Activated gamma-delta T cell treated with Interleukin-2 at 50 U/mL for 16 hours (primary cell): ENCODE measurements around the gene TBATA.

Source experiments
- DNase-seq: peaks from one replicate; pipeline ENCODE4 v3.0.0-alpha.2; 2020

The TBATA gene

DNA sequence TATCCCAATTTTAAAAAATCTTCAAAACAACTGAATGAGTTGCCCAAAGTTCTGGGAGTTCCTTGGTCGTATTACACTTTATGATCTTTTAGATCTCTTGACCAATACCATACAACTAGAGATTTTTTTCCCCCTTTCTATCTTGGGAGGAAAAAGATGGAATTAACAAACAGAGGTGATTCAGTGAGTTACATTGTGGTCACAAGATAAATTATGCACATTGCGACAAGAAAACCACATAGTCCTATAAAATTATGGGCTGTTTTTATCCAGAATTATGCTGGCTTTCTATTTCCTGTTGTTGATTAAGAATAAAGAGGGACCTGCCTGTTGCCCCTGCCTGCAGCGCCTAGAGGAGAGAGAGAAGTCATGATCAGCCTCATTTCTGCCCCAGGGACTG lies 22.4 kb upstream of the TBATA start:
- no peak for DNase-seq

DNA sequence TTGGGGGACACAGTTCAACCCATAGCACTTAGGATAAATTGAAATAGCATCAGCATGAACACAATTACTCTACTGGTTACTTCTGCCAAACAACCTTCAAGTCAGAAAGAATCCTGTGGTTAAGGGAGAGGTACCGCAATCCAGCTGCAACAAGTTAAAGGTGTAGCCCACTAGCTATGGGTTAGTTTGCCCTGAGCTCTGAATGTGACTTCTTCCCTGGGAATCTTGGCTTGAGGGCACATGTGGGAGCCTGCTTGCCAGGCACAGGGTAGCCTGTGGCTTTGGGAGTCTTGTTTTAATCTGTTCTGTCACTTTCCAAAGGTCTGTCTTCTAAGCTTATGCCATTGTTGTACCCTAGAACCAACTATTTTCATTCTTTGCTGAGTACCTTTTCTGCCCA lies 21.7 kb upstream of the TBATA start:
- no peak for DNase-seq

DNA sequence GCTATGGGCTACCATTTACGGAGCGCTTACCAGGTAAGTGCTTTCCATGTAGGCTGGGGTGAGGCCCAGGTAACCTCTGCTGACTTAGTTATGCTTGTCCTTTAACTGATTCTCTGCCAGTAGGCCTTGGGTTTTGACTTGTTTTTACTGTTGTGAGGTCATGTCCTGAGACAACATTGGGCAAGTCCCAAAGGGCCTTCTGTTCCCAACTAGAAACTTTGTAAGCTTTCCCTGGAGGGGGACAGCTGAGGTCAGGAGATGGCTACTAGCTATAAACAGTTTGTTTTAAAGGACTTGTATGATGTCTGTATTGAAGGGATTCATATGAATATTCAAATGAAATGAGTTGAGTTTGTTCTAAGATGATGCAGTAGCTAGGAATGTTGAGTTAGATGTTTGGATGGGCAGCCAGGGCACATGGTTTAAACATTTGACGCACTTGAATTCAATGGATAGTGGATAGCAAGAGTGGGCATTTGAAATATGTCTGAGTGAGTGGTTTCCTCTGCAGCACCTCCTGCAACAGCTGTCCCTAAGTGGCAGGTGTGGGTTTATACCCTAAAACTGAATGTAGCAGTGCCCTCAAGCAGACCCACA lies 20.5 kb upstream of the TBATA start:
- no peak for DNase-seq

DNA sequence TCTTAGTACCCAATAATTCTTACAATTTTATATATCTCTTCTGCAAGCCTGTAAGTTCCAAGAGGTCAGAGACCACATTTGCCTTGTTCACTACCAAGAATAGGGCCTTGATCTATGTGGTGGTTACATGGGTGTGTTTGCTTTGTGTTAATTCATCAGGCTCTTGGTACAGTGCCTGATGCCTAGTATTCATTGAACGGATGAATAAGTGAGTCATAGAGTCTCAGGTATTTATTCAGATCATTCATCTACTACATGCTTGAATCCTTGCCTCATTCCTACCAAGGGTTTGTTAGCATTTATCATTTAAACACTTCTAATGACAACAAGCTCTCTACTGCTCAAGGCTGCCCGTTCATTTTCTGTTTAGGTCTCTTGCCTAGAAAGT lies 19.2 kb upstream of the TBATA start:
- no peak for DNase-seq

DNA sequence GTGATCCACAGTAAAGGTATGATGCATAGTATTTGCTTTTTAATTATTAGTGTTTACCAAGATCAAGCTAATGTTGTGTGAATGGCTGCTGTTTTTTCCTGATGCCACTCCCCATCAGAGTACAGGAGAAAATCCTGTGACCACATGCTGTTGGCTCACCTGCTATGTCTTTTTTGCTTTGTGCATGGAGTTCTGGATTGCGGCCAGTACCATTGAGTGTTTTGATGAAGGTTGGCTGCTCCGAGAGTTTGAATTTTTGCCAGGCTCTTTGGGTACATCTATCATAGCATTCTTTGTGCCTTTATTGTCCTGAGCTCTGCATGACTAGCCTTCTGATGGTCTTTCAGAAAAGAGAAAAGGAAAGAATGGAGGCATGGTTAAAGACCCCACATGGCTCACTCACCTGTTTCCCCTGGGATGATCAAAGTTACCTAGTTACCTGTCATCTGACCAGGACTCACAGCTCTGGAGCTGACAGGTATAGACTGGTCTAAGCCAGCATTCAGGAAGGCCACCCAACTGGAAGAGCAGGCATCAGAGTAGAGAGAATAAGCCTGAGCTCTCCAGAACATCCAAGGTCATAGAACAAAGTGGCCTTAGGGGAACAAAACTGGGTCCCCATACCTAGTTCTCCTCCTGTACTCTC lies 18.7 kb upstream of the TBATA start:
- no peak for DNase-seq

DNA sequence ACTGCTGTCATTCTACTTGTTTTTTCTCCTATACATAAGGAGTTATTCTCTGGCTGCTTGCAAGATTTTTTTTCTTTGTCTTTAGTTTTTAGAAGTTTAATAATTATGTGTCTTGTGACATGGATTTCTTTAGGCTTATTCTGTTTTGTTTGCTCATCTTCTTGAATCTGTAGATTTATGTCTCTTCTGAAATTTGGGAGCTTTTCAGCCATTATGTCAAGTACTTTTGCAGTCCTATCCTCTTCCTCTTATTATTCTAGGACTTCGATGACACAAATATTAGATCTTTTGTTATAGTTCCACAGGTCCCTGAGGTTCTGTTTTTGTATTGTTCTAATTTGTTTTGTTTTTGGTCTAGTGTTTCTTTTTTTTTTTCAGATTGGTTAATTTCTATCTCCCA lies 16.7 kb upstream of the TBATA start:
- no peak for DNase-seq

DNA sequence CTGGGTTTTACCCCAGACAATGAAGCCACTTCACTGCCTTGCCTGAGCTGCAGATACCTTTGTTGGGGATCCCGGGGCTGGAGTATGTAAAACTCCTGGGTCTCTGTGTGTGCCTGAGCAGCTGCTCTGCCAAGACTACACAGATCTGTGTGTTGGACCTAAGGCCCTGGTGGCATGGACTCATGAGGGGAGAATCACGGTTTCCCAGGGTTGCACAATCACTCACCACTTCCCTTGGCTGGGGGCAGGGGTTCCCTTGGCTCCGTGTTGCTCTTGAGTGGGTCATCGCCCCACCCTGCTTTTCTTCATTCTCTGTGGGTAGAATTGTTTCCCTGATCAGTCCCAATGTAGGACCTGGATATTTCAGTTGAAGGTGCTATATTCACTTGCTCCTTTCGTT lies 13.9 kb upstream of the TBATA start:
- no peak for DNase-seq

DNA sequence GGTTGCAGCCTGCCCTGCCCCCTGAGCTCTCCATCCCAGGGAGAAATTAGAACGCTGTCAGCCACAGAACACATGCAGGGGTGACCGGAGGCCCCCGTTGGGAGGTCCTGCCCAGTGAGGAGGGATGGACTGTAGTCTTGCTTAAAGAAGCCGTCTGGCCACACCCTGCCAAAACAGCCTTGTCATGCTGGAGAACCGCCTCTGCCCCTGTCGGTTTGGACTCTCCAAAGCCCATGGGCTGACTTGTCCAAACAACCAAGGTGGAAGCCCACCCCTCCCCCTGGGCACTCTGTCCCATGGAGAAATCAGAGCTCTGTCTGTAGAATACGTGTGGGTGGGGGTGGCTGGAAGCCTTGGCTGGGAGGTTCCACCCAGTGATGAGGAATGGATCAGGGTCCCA lies 12.7 kb upstream of the TBATA start:
- DNase-seq: no peak

DNA sequence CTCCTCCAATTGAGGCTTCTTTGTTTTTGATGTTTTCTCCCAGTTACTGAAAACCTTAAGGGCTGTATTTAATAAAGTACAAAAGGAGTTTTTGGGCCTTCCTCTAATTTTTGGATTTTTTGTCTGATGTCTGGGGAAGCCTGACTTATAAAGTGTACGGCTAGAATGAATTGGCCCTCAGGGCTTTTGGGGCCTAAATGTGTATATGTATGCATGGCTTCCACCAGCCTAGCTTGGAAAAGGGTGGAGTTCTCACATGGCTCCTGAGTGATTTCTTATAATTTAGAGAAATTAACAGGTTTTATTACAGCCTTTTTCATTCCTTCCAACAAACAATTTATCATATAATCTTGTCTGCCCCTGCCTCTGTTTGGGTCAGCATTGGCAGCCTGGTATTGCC lies 10.4 kb upstream of the TBATA start:
- no peak for DNase-seq

DNA sequence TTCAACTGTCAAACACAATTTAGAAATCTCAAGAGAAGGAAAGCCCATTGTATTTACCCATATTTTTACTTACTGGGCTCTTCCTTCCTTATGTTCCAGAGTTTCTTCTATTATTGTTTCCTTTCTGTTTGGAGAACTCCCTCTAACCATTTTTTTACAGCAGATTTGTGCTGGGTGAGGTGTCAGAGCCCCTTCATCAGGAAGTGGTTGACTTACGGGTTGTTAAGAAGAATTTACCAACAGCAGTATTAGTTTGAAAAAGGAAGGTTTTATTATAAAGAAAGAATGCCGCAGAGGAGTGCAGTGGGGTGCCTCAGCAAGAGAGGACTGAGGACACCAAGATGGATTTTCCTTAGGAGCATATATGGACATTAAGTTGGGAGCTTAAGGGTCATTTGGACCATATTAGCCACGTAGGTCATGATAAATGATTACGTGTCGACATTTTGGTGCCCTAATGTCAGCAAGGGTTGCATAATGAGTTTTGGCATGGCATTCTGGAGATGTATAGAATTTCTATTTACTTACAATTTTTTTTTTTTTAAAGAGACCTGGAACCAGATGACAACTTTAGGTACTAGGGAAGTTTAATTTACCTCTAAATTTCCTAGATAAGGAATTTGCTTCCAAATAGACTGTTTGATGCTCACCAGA lies 6.3 kb upstream of the TBATA start:
- no peak for DNase-seq

DNA sequence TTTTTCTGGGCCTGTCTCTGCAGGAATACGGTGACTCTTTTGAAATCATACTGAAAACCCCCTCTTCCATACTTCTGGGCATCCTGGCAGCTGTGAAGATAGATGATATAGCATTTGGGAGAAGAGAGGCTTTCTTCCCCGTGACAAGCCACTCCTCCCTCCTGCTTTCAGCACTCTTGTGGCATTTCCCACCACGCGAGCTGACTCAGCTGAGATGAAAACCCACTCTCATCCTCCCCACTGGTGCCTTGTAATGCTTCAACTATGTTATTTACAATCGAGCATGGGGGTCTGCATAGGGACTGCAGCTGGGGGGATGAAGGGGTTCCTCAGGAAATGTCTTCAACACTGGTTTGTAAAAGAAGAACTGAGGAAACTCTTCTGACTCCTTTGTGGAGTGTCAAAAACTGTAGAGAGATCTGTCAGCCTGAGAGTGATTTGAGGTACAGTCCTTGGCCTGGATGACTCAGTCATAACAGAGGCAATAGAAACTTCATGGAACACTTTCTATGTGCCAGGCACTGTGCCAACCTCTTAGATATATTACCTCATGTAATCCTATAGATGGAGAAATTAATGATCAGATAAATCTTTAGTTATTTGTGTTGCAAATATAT lies 1.7 kb upstream of the TBATA start:
- DNase-seq: no peak

DNA sequence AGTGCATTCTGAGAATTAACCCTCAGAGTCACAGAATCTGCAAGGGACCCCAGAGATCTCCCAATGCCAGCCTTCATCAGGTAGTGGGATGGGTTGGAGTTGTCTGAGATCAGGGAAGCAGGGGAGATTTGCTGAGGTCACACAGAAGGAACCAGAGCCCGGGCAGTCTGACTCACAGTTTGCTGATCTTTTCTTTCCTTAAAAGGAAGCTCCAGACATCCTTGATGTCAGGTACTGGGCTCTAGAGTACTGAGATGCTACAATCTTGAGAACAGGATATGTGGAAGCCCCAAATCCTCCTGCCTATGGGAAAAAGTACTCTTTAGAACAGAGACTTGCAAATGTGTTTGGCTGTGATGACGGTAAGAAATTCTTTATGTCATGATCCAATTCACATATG lies 706 bp downstream of the TBATA start:
- no peak for DNase-seq

DNA sequence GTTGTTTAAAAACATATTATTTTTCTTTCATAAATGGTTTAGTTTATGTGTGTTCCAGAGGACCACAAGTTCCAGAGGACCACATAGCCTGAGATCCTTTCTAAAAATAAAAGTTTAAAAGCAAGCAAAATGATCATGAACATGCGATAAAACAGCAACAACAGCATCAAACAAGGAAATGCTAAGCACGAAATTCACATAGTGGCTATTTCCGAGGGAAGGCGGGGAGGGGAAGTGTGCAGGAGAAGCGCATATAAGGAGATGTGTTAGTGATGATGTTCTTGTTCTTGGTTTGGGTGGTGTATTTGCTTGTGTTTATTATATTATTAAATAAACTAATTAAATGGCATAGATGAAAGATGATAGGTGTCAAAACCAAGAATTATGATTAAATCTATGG lies 1.2 kb downstream of the TBATA start:
- no peak for DNase-seq

DNA sequence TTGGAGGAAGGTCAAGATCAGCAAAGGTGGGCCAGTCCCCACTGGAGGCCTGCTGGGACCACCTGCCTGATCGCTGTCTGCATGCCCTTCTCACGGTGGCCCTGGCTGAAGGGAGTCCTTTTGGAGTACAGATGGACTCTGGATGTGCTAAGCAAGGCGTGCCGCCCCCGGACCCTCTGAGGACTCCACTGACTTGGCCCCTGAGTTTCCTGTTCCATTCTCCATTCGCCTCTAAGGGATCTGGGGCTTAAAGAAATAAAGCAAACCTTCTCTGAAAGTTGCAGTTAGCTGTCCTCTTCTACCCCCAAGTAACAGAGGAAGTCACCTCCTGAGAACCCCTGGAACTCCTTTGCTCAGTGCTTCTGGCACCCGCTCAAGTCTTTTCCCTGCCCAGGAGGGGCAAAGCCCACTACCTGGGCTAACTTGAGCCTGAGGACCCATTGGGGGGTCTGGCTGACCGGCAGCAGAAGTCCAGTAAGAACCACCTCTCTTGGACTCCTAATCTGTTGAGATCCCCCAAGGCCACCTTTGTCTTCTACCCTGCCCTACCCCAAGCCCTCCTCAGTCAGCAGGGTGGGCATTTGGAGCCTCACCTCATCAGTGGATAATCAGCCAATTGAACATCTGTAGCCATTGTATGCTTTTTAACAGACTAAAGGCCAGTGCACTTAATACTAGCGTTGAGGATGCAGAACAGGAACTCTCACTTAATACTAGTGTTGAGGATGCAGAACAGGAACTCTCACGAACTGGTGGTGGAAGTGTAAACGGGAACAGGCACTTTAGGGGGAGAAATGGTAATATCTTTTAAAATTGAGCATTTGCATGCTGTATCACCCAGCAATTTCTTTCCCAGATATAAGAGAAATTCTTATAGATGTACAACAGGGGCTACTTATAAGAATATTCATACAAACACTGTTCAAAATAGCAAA lies 2.2 kb downstream of the TBATA start:
- DNase-seq: no peak

DNA sequence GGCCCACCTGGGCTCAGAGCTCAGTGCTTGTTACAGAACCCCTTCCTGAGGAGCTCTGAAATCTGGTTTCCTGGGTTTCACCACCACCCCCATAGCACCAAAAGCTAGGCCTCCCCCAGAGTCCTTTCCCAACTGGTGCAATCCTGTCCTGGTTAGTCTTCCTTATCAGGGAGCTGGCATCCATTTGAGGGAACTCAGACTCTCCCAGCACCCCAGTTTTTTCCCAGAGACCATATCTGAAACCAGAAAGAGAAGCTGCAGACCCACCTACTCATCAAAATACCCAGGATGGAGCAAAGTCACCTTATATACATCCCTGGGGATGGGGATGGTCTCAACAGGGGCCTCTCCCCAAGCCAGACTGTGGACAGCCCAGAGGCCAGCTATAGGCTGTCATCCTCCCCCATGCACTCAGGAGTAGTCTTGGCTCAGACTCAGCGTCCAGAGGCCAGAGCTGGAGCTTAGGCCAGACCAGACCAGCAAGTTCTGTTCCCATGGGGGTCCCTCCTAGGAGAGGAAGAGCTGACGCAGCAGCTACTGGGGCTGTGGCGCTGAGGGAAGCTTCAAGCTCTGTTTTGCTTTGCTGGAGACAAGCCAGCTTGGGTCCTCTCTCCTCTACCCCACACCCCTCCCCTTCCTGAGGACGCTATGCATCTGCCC lies 3.0 kb downstream of the TBATA start:
- no peak for DNase-seq

DNA sequence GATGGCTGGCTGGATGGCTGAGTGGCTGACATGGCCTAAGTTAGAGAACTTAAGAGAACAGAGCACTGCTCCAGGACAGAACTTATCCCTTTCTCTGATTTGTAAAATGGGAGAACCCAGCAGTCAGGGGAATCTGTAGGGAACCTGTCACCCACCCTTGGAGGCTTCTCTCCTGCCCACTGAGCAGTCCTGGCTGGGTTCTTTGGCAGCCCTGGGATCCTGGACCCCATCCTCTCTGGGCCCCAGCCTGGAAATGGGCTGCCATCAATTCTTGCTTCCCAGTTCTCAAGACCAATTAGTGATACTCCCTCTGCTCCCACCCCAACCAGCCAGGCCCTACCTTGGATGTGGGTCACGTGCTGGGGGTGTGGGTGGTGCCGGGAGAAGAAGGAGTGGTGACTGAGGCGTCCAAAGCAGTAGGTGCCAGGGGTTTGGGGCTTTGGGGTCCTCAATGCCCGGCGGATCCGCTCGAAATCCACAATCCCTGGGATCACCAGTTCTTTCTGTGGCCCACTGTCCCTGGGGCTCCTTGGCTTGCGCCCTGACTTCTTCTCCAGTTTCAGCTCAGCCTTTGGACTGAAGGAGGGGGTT lies 3.6 kb downstream of the TBATA start:
- DNase-seq: no peak

DNA sequence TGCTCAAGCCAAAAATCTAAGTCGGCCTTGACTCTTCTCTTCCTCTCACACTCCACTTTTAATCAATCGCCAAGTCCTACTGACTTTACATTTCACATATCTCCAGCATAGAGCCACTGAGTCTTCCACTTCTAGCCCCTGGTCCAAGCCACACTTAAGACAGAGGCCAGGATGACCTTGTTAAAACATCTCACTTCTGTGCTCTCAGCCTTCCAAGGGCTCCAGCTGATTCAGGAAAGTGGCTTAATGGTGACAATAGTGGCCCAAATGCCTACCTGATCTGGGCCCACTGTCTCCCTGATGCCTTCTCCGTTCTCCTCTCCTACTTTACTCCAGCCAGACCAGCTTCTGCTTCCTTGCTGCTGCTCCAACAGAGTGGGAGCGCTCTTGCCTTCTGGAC lies 4.4 kb downstream of the TBATA start:
- no peak for DNase-seq

DNA sequence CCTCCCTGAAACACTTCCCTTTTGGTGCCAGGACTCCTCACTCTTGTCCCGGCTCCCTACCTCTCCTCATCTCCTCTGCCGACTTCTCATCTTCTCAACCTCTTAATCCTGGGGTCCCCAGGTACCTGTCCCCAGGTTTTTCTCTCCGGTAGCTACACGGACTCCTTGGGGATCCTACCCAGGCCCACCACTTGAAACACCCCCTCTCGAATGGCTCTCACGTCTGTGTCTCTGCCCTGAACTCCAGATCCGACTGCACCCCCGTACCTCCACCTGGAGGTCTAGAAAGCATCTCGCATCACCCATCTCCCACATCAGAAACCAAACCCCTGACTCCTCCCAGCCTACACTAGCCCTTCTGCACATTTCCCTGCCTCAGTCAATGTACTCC lies 4.8 kb downstream of the TBATA start:
- DNase-seq: no peak

DNA sequence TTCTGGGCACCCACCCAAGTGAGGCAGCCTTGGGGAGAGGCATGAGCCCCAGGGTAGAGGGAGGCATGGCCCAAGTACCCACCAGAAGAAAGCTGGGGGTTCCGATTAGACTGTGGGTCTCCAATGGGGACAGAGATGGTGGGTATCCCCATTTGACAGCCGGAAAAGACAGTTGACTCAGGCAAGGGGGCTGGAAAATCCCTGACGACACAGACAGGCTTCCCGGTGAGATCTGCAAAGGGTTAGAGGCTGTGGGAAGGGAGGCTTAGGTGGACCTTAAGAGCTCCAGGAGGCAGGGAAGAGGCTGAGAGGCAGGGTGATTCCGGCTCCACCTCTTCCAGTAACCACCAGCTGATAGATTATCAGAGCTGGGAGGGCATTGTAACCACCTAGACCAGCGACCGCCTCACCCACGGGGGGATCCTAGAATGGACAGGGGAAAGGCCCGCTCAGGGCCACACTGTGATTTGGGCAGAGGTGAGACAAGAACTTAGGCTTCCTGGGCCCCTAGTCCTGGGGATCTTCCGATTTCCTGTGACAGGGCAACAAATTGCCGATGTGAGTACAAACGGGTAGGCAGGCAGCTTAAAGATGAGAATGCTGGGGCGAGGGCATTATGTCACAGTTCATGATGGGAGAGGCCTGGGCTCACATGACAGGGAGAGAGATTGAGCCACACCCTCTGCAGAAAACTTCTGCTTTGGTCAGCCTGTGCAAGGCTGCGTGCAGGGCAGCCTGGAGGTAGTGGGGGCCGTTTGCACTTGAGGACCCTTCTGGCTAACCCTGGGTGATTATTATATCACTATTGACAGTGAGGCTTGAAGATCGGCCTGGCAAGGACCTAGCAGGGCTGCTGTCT lies 5.4 kb downstream of the TBATA start:
- DNase-seq: no peak

DNA sequence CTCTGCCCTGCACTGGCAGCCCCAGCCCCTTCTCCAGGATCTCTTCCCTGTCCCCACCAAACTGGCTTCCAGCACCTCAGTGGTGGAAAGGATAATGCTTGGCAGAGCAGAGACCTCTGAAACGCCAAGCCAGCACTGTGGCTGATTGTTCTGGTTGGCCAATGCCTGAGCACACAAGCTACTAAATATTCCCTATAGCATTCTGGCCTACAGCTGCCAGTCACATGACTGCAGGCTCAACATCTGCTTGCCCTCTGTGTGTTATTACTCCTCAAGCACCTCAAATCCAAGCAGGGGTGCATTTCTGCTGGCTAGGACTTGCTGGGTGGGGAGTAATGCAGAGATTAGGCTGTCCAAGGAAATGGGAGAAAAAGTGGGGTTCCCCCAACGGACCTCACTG lies 6.1 kb downstream of the TBATA start:
- DNase-seq: no peak

DNA sequence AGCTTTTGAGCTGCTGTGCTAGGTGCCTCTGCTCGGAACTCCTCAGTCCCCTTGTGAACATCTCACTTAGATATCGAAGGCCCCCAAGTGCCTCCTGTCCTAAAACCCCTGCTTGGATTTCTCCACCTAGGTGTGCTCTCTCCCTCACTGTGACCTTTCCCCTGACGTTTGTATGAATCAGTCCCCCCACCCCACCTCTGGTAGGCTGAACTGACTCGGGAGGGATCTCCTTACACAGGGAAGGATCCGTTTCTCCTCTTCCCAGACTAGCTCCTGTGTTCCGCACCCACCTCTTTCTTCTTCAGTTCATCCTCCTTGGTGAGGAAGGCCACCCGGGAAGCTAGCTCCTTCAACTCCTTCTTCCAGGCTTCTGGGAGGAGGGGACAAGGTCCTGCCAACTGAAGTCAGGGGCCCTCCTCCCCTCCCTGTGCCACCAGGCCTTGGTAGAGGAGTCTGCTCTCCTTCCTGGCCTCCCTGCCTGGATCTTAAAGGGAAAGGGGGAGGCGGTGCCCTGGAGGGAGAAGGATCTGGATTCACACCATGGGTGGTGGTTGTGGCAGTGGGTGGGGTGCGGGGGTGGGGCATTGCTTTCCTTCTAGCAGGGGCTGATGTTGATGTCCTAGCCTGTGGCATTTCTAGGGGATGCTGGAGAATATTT lies 6.8 kb downstream of the TBATA start:
- no peak for DNase-seq
